Ammon's horn (tissue), 1 donor: ENCODE data around the gene GRID1.
"Not testable (repeated sequence)": the region's sequence is repeated elsewhere in the genome, so short reads cannot be mapped to it uniquely, and the experiment has no call there.

Source experiments
- DNase-seq: peaks from one replicate; pipeline ENCODE4 v3.0.0-alpha.2; 2016; ENCODE audit warnings: low spot score

The GRID1 gene

GRCh38 chr10:86391986-86392722 is 25.6 kb upstream of the GRID1 start:
- DNase-seq = no peak

DNA sequence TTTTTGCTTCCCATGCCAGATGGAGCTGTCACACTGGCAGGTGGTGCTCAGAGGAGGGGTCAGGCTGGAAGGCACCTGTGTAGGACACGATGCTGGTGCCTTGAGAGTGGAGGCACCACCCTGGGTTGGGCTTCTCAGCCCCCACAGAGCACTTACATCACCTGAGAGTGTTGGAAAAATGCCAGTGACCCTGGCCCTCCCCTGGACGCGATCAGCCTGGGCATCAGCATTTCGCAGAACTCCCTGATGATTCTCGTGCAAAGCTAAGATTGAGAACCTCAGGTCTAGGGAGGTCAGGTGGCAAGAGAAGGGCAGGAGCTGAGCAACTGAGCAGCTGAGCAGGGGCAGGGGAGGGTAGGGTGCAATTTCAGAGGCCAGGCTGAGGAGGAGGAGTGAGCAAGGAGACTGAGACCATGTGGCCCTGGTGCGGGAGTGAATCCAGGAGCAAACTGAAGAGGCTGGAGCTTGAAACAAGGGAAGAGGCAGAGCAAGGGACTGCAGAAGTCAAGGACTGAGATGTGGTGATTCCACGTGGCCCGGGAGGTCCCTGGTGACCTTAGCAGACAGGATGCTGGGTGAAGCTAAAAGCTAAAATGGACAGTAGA is 24.7 kb upstream of the GRID1 start:
- DNase-seq = no peak

DNA sequence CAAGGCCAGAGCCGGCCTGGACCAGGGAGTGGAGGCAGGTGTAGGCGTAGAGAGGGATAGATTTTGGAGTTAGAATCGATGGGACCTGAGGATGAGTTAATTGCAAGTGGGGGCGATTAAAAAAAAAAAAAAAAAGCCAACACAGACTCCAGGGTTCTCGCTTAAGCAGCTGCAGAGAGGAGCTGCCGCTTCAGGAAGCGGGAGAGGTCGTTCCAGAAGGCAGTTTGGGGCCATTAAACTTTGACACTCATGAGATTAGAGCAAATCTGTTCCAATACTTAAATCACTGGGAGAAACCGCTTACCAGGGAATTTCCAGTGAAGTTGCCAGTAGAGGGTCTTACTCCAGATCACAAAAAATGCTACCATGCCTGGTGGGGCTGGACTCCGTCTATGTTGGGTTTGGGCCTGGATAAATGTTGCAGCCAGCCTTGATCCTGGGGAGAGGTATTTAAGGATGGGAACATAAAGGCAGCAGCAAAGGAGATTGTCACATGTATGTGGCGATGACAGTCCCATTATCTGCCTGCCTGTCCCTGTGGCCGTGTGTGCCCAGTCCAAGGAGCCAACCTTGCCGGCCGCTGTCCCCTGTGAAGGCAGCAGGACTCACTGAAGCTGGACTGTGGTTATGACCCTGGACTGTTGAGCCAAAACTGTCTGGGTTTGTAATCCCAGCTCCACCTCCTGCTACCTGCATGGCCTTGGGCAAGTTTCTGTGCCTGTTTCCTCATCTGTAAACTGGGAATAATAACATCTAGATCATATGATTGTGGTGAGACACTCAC is 23.9 kb upstream of the GRID1 start:
- DNase-seq = no peak

DNA sequence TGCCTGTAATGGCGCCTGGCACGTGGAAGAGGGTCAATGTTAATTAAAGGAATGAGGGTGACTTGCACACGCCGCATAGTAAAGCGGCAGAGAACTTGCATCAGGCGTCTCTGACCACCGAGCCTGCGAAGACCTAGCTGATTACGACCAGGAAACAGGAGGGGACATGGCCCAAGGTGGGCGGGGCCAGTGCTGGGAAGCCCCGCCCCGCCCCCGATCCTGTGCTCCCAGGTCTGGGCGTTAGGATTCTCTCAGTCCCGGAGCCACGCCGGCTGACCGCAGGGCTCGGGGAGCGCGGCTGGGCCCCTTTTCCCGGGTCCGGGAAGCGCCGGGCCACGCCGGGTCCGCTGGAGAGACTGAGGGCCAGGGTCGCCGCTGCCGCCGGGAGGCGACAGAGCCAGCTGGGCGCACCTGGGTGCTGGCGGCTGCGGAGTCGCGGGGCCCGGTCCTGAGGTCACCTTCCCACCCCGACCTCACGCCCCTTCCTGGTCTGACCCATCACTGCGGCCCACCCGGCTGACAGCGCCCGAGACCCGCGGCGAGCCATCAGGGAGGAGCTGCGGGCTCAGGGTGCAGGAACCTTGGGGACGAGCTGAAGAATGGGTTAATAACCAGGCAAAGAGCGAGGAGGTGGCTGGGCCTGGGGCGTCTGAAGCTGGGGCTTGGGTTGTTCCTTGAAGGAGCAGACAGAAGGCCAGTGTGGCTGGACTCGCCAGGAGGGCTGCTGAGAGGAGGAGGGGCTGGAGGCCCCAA is 23.0 kb upstream of the GRID1 start:
- no peak for DNase-seq

DNA sequence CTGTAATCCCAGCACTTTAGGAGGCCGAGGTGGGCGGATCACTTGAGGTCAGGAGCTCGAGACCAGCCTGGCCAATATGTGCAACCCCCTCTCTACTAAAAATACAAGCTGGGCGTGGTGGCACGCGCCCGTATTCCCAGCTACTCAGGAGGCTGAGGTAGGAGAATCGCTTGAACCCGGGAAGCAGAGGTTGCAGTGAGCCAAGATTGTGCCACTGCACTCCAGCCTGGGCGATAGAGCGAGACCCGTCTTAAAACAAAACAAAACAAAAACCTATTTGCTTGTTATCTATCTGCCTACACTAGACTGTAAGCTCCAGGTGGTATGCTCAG is 22.5 kb upstream of the GRID1 start:
- not testable (repeated sequence) for DNase-seq

DNA sequence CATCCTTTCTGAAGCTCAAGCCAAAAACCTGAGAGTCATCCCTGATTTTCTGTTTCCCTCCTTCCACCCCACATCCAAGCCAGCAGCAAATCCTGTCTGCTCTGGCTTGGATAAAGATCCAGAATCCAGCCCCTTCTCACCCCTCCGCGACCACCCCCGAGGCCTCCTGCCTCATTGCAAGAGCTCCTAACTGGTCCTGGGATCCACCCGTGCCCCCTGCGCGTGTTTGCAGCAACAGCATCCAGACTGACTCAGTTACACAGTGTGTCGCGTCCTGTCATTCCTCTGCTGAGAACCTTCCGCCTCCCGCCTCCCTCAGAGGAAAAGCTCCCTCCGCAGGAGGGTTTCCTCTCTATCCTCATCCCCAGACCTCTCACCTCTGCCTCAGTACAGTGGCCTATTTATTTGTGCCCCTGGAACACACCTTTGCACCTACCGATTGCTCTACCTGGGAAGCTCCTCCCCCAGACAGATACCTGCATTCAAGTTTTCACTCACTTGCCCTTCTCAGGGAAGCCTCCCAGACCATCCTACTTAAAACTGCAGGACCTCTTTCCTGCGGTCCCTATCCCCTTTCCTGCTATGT is 21.6 kb upstream of the GRID1 start:
- no peak for DNase-seq

DNA sequence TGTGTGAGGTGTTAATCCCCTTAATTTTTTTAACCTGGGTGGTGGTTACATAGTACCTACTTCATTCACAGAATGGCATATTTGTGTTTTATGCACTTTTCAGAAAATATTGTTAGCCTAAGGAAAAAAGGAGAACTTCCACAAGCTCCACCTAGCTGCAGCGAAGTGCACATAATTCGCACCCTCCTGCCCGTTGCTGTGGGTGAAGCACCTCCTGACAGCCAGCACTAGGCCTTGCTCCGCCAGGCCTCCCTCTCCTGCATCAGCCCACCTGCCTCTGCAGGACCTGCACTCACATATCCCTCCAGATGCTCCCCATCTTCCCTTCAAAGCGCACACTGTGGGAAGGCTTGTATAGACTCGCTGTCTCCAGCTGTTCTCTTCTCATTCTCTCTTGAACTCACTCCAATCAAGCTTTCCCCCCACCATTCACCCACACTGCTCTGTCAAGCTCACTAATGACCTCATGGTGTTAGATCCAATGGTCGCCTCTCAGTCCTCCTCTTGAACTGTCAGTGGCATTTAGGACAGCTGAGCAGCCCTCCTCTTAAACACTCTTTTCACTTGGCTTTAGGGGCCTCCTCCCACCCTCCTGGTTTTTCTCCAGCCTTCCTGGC is 20.7 kb upstream of the GRID1 start:
- DNase-seq = no peak

GRCh38 chr10:86385806-86386205 is 19.2 kb upstream of the GRID1 start:
- no peak for DNase-seq

GRCh38 chr10:86377797-86378146 is 11.2 kb upstream of the GRID1 start:
- no peak for DNase-seq

GRCh38 chr10:86376852-86377796 is 10.5 kb upstream of the GRID1 start:
- DNase-seq = peak; percentile 67

DNA sequence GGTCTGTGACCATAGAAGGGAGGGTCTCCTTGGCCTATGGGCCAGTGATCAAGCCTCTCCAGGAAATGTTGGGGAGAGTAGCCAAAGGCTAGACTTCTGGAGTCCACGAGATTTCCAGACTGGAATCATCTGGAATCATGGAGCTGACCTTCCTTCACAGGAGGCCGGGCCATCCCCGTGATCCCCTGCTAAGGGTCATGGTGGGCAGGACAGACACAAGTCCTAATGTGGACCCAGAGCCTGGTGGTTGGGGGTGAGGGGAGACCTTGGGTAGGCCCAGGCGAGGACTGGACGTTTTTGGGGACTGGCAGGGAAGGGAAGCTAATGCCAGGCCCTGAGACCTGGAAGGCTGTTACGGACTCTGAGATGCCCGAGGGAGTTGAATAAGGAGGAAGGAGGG is 9.8 kb upstream of the GRID1 start:
- DNase-seq = no peak

GRCh38 chr10:86375204-86375603 is 8.6 kb upstream of the GRID1 start:
- no peak for DNase-seq

- no peak for DNase-seq
Measured at GRCh38 chr10:86374664-86375063, 8.1 kb upstream of the GRID1 start.

DNA sequence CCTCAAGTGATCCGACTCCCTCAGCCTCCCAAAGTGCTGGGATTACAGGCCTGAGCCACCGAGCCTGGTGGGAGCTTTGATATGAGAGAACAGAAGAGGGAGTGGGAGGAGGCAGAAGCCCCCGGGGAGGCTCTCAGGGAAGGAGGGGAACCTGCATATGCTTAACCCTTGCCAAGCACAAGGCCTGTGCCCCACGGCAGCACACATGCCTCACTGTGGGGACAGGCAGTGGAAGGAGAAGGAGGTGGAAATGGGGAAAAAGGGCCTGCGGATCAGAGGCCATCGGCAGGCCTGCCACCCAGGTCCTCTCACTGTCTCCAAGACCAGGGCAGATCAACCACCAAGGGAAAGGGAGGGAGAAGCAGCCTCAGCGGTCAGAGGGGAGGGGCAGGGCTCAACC is 7.2 kb upstream of the GRID1 start:
- no peak for DNase-seq

- DNase-seq = no peak
Measured at GRCh38 chr10:86373251-86373650, 6.7 kb upstream of the GRID1 start.

GRCh38 chr10:86372784-86373239 is 6.2 kb upstream of the GRID1 start:
- DNase-seq = no peak

DNA sequence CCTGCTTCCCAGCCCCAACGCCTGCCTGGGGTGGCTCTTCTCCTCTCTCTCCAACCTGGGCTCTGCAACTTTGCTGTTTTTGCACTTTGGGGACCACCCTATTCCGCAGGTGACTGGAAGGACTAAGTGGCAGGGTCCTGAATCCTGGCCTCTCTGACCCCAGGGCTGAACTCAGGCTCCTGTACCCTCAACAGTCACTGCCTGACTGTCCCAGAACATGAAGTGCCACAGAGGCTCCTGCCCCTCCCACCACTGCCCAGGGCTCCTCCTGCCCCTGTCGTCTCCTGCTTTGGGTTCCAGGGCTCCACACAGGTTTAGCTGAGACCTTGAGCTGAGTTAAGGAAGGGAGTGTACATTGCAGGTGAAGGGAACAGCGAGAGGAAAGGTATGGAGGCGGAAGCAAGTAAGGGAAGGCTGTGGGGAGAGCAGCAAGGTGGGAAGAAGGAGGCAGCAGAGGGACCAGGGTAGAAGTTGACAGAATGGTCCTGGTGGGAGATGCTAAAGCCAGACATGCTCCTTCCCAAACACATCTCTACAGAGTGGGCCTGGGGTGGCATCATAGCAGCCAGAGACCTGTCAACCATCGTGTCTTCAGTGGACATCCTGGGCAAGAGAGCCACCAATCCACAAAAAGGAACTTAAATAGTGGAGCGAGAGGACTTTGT is 5.7 kb upstream of the GRID1 start:
- no peak for DNase-seq

DNA sequence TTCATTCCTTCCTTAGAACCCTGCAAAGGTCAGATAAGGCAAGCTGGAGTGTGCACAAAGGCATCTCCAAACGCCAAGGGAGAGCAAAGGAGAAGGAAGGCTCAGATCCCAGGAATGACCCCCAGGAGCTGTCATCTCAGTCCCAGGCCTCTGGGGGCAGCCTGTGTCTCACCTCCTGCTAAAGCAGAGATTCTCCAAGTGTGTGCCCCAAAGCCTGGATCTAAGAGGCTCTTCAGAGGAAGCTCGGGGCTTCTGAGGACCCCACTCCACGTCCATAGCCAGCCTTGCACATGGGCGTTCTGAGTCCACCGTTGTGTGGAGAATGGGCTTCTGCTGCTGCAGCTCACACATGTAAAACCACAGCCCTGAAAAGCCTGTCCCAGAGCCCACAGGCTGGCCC is 5.1 kb upstream of the GRID1 start:
- DNase-seq = no peak

- DNase-seq = no peak
Measured at GRCh38 chr10:86371116-86371515, 4.5 kb upstream of the GRID1 start.

DNA sequence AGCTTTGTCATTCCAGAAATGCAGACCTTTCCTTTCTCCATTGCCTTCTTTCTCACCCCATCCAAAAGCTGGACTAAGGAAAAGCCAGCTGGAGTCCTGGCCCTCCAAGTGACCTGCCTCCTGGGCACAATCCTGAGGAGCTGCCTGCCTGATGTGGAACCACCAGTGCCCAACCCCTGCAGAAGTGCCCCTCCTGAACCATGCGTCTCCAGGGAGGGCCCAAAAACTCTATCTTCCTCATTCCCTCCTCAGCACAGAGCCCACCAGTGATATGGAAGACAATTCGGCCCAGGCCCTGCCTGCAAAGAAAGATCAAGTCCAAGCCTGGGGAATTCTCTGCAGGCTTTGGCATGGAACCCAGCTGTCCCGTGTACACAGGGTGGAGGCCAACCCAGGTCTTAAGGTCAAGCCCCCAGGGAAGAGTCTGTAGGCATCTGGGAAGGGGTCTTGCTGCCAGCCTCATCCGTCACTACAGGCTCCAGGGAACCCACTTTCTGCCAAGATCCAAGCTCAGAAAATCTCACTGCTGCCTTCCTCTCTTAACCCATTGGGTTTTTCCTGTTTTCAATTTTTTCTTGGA is 3.5 kb upstream of the GRID1 start:
- no peak for DNase-seq
